ENCODE data around the gene TOR2A.

- TF ChIP-seq CTCF (IDR thresholded peaks at IDR 0.05) (no peak), POLR2A (IDR thresholded peaks at IDR 0.05) (peak in 1 of 4 donors; percentile 24), POLR2AphosphoS5 (IDR thresholded peaks at IDR 0.05) (peak; percentile 51 to 85 (median 63))
These were observed 19.4 kb downstream of the TOR2A start, which contains the start of the genes PTRH1 and TTC16 for GRCh38 chr9:127715470-127716337.
